Kidney glomerular epithelial cell (primary cell): ENCODE data around the gene ZNF76.
"Not testable (repeated sequence)": the region's sequence is repeated elsewhere in the genome, so short reads cannot be mapped to it uniquely, and the experiment has no call there.

ENCODE experiments used
- DNase-seq: peaks from one replicate; lab custom pipeline; 2025; lab: John Stamatoyannopoulos, UW

Gene ZNF76

GRCh38 chr6:35300848-35301247 is 41.3 kb downstream of the ZNF76 start:
- DNase-seq = no peak

- DNase-seq = no peak
Observed at GRCh38 chr6:35302604-35303241, 43.2 kb downstream of the ZNF76 start.

GRCh38 chr6:35304299-35304698 is 44.8 kb downstream of the ZNF76 start:
- DNase-seq = no peak

GRCh38 chr6:35305117-35305516 is 45.6 kb downstream of the ZNF76 start:
- DNase-seq = no peak

- not testable (repeated sequence) for DNase-seq
Observed at GRCh38 chr6:35307138-35307537, 47.6 kb downstream of the ZNF76 start.

- DNase-seq = not testable (repeated sequence)
Observed at GRCh38 chr6:35308543-35308942, 49.0 kb downstream of the ZNF76 start.

GRCh38 chr6:35309611-35310264 is 50.2 kb downstream of the ZNF76 start:
- DNase-seq = no peak

GRCh38 chr6:35310265-35310831 is 50.8 kb downstream of the ZNF76 start:
- no peak for DNase-seq

GRCh38 chr6:35311390-35312075 is 52.0 kb downstream of the ZNF76 start:
- no peak for DNase-seq

- DNase-seq = no peak
Observed at GRCh38 chr6:35312076-35312800, 52.7 kb downstream of the ZNF76 start.

GRCh38 chr6:35312807-35313206 is 53.3 kb downstream of the ZNF76 start:
- DNase-seq = no peak

- DNase-seq = no peak
Observed at GRCh38 chr6:35317483-35318195, 58.1 kb downstream of the ZNF76 start.

- DNase-seq = peak; percentile 56
Observed at GRCh38 chr6:35318196-35319171, 58.9 kb downstream of the ZNF76 start.

GRCh38 chr6:35319346-35320030 is 60.0 kb downstream of the ZNF76 start:
- DNase-seq = no peak

- no peak for DNase-seq
Observed at GRCh38 chr6:35320031-35320410, 60.5 kb downstream of the ZNF76 start.

- no peak for DNase-seq
Observed at GRCh38 chr6:35321091-35321490, 61.6 kb downstream of the ZNF76 start.

- DNase-seq = peak; percentile 30
Observed at GRCh38 chr6:35327349-35328027, 68.0 kb downstream of the ZNF76 start.

GRCh38 chr6:35328108-35328723 is 68.7 kb downstream of the ZNF76 start:
- no peak for DNase-seq

- DNase-seq = not testable (repeated sequence)
Observed at GRCh38 chr6:35328965-35329364, 69.4 kb downstream of the ZNF76 start.
